ENCODE data around the gene SPATA33.

SPATA33 gene

DNA sequence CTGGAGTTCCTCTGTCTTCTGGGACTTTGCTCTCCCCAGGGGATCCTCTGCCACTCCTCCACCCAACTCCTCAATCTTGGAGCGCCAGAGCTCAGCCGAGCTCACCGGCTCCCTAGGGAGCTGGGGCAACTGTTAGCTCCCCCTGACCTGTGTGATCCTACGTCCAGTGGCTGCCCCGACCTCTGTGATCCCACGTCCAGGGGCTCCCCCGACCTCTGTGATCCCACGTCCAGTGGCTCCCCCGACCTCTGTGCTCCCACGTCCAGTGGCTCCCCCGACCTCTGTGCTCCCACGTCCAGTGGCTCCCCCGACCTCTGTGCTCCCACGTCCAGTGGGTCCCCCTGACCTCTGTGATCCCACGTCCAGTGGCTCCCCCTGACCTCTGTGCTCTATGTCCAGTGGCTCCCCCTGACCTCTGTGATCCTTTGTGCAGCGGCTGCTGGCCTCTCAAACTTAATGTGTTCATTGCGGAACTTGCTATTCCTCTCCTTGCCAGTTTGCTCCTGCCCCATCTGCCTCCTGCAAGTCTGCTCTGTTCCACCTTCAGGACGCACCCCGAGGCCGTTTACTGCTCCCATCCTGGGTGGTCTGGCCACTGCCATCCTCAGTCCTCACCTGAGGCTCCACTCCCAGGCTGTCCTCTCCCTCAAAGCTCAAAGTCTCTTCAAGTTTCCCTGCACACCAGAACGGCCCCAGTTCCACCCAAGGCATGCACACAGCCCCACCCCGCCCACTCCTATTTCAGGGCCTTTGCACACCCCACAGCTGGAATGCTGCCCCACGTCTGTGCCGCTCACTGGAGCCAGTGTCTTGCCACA is 60.3 kb downstream of the SPATA33 start:
- H3K36me3 Mint-ChIP-seq, result peaks cover 5% of the 10 kb centered on the region
- H3K4me1 Mint-ChIP-seq (ENCODE audit: low read depth), result peaks cover 28% of the 10 kb centered on the region
- H3K27me3 Mint-ChIP-seq, result no peaks in the 10 kb centered on the region
- peak overlapping the region; percentile 22 for H3K27ac Mint-ChIP-seq
- H3K9me3 Mint-ChIP-seq (ENCODE audit: low read depth), result no peaks in the 10 kb centered on the region
- H3K4me3 Mint-ChIP-seq, result peak overlapping the region; percentile 5

Measured in activated naive CD8-positive, alpha-beta T cell (primary cell).